GM23338 (cell line): Measurements from ENCODE around the gene CTXN1.

Experiments used
- CREB1 ChIP-seq: fragments of 250-450 bp; sonication (Bioruptor Pico); IDR thresholded peaks from 2 replicates; pipeline ENCODE4 v1.5.0; 2020; ENCODE audit warnings: low read depth, mild to moderate bottlenecking, moderate library complexity
- EZH2 ChIP-seq: fragments of 200-600 bp; sonication (generic); IDR thresholded peaks from one replicate; pipeline ENCODE4 v1.8.0; 2017; ENCODE audit warnings: antibody characterized with exemption, mild to moderate bottlenecking, low read depth; ENCODE audit not compliant: unreplicated experiment
- EZH2phosphoT487 ChIP-seq: fragments of 200-600 bp; sonication (generic); IDR thresholded peaks from one replicate; pipeline ENCODE4 v1.8.1; 2018; ENCODE audit warnings: antibody characterized with exemption; ENCODE audit not compliant: unreplicated experiment
- JUNB ChIP-seq: IDR thresholded peaks from one replicate; pipeline ENCODE4 v1.6.1; 2016; ENCODE audit warnings: antibody characterized with exemption; ENCODE audit not compliant: unreplicated experiment
- POLR2AphosphoS5 ChIP-seq: IDR thresholded peaks from 2 replicates; pipeline ENCODE4 v1.6.1; 2016; ENCODE audit warnings: antibody characterized with exemption, low read depth
- REST ChIP-seq: IDR thresholded peaks from one replicate; pipeline ENCODE4 v1.6.1; 2018; ENCODE audit warnings: antibody characterized with exemption; ENCODE audit not compliant: unreplicated experiment
- STAT1 ChIP-seq: IDR thresholded peaks from one replicate; pipeline ENCODE4 v1.6.1; 2016; ENCODE audit warnings: antibody characterized with exemption; ENCODE audit not compliant: unreplicated experiment
- ZNF114 ChIP-seq: fragments of 250-450 bp; sonication (Bioruptor Pico); IDR thresholded peaks from 2 replicates; pipeline ENCODE4 v1.5.0; 2020; ENCODE audit warnings: mild to moderate bottlenecking, moderate library complexity
- ZNF462 ChIP-seq: fragments of 250-450 bp; sonication (Bioruptor Pico); IDR thresholded peaks from 2 replicates; pipeline ENCODE4 v1.5.0; 2020; ENCODE audit warnings: mild to moderate bottlenecking, moderate library complexity
- TF ChIP-seq, protein P1 (sequence below), 2 experiments: fragments of 200-600 bp in 1 of 2; sonication (generic) in 1 of 2; conservative IDR thresholded peaks; 2 replicates each; pipeline versions ENCODE4 v1.5.1 to v1.6.1; 2016 to 2017; ENCODE audit warnings: antibody characterized with exemption in 2 of 2, low read depth in 2 of 2, mild to moderate bottlenecking in 2 of 2, moderate library complexity in 1 of 2

DNA sequence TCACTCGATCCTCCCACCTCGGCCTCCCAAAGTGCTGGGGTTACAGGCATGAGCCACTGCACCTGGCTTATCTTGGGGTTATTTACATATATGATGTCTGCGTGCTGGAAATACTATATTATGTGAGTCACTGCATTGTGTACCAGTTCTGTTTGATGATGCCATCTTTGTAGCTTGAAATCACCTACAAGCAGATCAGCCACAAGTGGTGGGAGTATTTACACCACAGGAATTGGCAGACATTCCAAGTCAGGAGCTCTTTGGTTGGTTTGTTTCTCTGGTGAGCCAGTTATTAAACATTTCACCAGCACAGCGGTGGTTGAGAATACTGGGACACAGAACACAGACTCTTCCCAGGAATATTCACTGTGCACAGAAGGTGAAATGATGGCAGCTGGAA, 22.0 kb upstream of the CTXN1 start:
- TF ChIP-seq EZH2 (no peak), EZH2phosphoT487 (no peak), POLR2AphosphoS5 (no peak), STAT1 (no peak), CREB1 (CRISPR knock-in tag) (no peak), REST (no peak), ZNF462 (no peak), JUNB (no peak), ZNF114 (CRISPR knock-in tag) (no peak)
- TF ChIP-seq, protein P1, sequence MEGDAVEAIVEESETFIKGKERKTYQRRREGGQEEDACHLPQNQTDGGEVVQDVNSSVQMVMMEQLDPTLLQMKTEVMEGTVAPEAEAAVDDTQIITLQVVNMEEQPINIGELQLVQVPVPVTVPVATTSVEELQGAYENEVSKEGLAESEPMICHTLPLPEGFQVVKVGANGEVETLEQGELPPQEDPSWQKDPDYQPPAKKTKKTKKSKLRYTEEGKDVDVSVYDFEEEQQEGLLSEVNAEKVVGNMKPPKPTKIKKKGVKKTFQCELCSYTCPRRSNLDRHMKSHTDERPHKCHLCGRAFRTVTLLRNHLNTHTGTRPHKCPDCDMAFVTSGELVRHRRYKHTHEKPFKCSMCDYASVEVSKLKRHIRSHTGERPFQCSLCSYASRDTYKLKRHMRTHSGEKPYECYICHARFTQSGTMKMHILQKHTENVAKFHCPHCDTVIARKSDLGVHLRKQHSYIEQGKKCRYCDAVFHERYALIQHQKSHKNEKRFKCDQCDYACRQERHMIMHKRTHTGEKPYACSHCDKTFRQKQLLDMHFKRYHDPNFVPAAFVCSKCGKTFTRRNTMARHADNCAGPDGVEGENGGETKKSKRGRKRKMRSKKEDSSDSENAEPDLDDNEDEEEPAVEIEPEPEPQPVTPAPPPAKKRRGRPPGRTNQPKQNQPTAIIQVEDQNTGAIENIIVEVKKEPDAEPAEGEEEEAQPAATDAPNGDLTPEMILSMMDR (conservative IDR thresholded peaks at IDR 0.05; ENCODE audit: low read depth in 2 of 2): no peak
